Keratinocyte (primary cell): Measurements from ENCODE around the gene CCNB3.

ENCODE experiments used
- EZH2 ChIP-seq: IDR thresholded peaks from one replicate; pipeline ENCODE4 v1.6.1; 2012; ENCODE audit warnings: inconsistent platforms, mild to moderate bottlenecking, low read length, moderate library complexity
- TF ChIP-seq, protein P1 (sequence below), 3 experiments: IDR thresholded peaks in 1 of 3; conservative IDR thresholded peaks in 1 of 3; optimal IDR thresholded peaks in 1 of 3; 2 replicates in 2 of 3; 3 replicates in 1 of 3; pipeline versions ENCODE3 to v1.5.1; 2011; ENCODE audit warnings: low read length in 3 of 3, mild to moderate bottlenecking in 3 of 3, moderate library complexity in 2 of 3, control low read depth in 1 of 3, inconsistent platforms in 1 of 3; ENCODE audit not compliant: insufficient read depth in 2 of 3; ENCODE audit errors: extremely low read depth in 1 of 3

DNA sequence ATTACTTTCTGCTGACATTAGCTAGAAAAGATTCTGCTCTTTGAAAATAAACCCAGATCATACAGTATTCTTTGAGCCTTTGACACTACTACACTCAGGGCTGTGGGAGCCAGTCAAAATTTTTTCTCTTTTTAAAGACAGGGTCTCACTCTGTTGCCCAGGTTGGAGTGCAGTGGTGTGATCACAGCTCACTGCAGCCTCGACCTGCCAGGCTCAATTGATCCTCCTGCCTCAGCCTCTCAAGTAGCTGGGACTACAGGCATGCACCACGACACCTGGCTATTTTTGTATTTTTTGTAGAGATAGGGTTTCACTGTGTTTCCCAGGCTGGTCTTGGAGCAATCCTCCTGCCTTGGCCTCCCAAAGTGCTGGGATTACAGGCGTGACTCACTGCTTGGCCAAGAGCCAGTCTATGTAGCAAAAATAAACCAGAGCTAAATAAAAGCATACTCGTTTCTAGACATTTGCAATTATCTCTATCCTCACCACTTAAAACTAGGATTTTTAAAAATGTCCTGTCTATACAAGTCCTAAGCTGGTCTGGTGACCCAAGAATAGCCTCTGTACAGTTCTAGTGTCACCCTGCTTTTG lies 46.9 kb upstream of the CCNB3 start:
- TF ChIP-seq EZH2, result no peak
- TF ChIP-seq, protein P1, sequence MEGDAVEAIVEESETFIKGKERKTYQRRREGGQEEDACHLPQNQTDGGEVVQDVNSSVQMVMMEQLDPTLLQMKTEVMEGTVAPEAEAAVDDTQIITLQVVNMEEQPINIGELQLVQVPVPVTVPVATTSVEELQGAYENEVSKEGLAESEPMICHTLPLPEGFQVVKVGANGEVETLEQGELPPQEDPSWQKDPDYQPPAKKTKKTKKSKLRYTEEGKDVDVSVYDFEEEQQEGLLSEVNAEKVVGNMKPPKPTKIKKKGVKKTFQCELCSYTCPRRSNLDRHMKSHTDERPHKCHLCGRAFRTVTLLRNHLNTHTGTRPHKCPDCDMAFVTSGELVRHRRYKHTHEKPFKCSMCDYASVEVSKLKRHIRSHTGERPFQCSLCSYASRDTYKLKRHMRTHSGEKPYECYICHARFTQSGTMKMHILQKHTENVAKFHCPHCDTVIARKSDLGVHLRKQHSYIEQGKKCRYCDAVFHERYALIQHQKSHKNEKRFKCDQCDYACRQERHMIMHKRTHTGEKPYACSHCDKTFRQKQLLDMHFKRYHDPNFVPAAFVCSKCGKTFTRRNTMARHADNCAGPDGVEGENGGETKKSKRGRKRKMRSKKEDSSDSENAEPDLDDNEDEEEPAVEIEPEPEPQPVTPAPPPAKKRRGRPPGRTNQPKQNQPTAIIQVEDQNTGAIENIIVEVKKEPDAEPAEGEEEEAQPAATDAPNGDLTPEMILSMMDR (optimal IDR thresholded peaks at IDR 0.05 in 1 of 3, IDR thresholded peaks at IDR 0.05 in 1 of 3, conservative IDR thresholded peaks at IDR 0.05 in 1 of 3; ENCODE audit: extremely low read depth in 1 of 3, insufficient read depth in 2 of 3, low read length in 3 of 3), result no peak
